ENCODE measurements around the gene YTHDC2. TPM values are rescaled to one million over a fixed set of nuclear protein-coding genes. Genes with fewer than 3 reads are reported as not detected.

YTHDC2 gene
- total RNA-seq, 4 donors from 2014 or later = 27.7 to 38.1 (median 31.3) TPM

- TF ChIP-seq CTCF (IDR thresholded peaks at IDR 0.05; ENCODE audit: low read depth) = no peak
Measured at GRCh38 chr5:113527746-113528145, 14.3 kb downstream of the YTHDC2 start.

- TF ChIP-seq CTCF (IDR thresholded peaks at IDR 0.05; ENCODE audit: low read depth) = no peak
Measured at GRCh38 chr5:113531481-113532159, 18.1 kb downstream of the YTHDC2 start.

- TF ChIP-seq CTCF (IDR thresholded peaks at IDR 0.05; ENCODE audit: low read depth) = no peak
Measured at GRCh38 chr5:113538313-113538712, 24.8 kb downstream of the YTHDC2 start.

- no peak for TF ChIP-seq CTCF (IDR thresholded peaks at IDR 0.05; ENCODE audit: low read depth)
Measured at GRCh38 chr5:113546703-113547183, 33.2 kb downstream of the YTHDC2 start.

- TF ChIP-seq CTCF (IDR thresholded peaks at IDR 0.05; ENCODE audit: low read depth) = no peak
Measured at GRCh38 chr5:113548396-113548795, 34.9 kb downstream of the YTHDC2 start.

- TF ChIP-seq CTCF (IDR thresholded peaks at IDR 0.05; ENCODE audit: low read depth) = no peak
Measured at GRCh38 chr5:113552137-113552536, 38.6 kb downstream of the YTHDC2 start.

- TF ChIP-seq CTCF (IDR thresholded peaks at IDR 0.05; ENCODE audit: low read depth) = no peak
Measured at GRCh38 chr5:113552620-113553019, 39.1 kb downstream of the YTHDC2 start.
